HEK293 (cell line): ENCODE results near the gene CSPG4.
"Not testable (repeated sequence)": the region's sequence is repeated elsewhere in the genome, so short reads cannot be mapped to it uniquely, and the experiment has no call there.

Experiments
- CTCF ChIP-seq: fragments of 450-650 bp; formaldehyde crosslinking; IDR thresholded peaks from 2 replicates; pipeline ENCODE4 v1.5.1; 2016; ENCODE audit warnings: missing biosample characterization, missing genetic modification characterization
- HOXA7 ChIP-seq: sonication (generic); formaldehyde crosslinking; IDR thresholded peaks from 2 replicates; pipeline ENCODE4 v1.8.1; 2022; ENCODE audit warnings: missing genetic modification reagents, borderline replicate concordance
- MYNN ChIP-seq: fragments of 450-650 bp; formaldehyde crosslinking; IDR thresholded peaks from 2 replicates; pipeline ENCODE4 v1.5.1; 2016; ENCODE audit warnings: missing biosample characterization, missing genetic modification characterization, borderline replicate concordance
- PBX3 ChIP-seq: sonication (generic); formaldehyde crosslinking; IDR thresholded peaks from 2 replicates; pipeline ENCODE4 v1.8.1; 2022; ENCODE audit warnings: mild to moderate bottlenecking, moderate library complexity, missing genetic modification reagents
- ZBTB8A ChIP-seq: fragments of 450-650 bp; formaldehyde crosslinking; IDR thresholded peaks from 2 replicates; pipeline ENCODE4 v1.5.1; 2016; ENCODE audit warnings: missing biosample characterization, missing genetic modification characterization
- ZNF148 ChIP-seq: fragments of 450-650 bp; formaldehyde crosslinking; IDR thresholded peaks from 2 replicates; pipeline ENCODE4 v1.5.0; 2017; ENCODE audit warnings: missing biosample characterization, missing genetic modification characterization, borderline replicate concordance
- ZNF274 ChIP-seq, 2 experiments: fragments of 200-500 bp in 1 of 2; fragments of 450-650 bp in 1 of 2; sonication (Bioruptor generic) in 1 of 2; formaldehyde crosslinking in 1 of 2; IDR thresholded peaks; 2 replicates each; pipeline versions ENCODE4 v1.5.1 to v1.6.1; 2014 to 2016; ENCODE audit warnings: borderline replicate concordance in 1 of 2, inconsistent platforms in 1 of 2, low read length in 1 of 2, missing biosample characterization in 1 of 2, missing genetic modification characterization in 1 of 2
- ZNF658 ChIP-seq: fragments of 450-650 bp; formaldehyde crosslinking; IDR thresholded peaks from 2 replicates; pipeline ENCODE4; 2016; ENCODE audit warnings: missing biosample characterization, missing genetic modification characterization

GRCh38 chr15:75760131-75760520 lies 47.5 kb upstream of the CSPG4 start:
- not testable (repeated sequence) for TF ChIP-seq ZNF274 (IDR thresholded peaks at IDR 0.05; ENCODE audit: low read length); ZNF274 (tag by site-specific recombination; IDR thresholded peaks at IDR 0.05; ENCODE audit: borderline replicate concordance); CTCF; ZNF148 (tag by site-specific recombination); ZBTB8A (tag by site-specific recombination); PBX3 (CRISPR knock-in tag); ZNF658 (tag by site-specific recombination); HOXA7 (CRISPR knock-in tag); MYNN
